NCI-H345 (cell line): ENCODE measurements around the gene CCDC127.
"Not testable (repeated sequence)": the region's sequence is repeated elsewhere in the genome, so short reads cannot be mapped to it uniquely, and the experiment has no call there.

Source experiments
- DNase-seq: peaks from one replicate; lab custom pipeline; 2025; lab: John Stamatoyannopoulos, UW

CCDC127 gene

GRCh38 chr5:233426-233825, 15.5 kb upstream of the CCDC127 start:
- not testable (repeated sequence) for DNase-seq

- DNase-seq, result no peak
Measured at GRCh38 chr5:231661-232060, 13.7 kb upstream of the CCDC127 start.

- no peak for DNase-seq
Measured at GRCh38 chr5:230711-231110, 12.8 kb upstream of the CCDC127 start.

GRCh38 chr5:228886-229285, 10.9 kb upstream of the CCDC127 start:
- DNase-seq, result no peak

- DNase-seq, result not testable (repeated sequence)
Measured at GRCh38 chr5:227375-227774, 9.4 kb upstream of the CCDC127 start.

- no peak for DNase-seq
Measured at GRCh38 chr5:225334-225733, 7.4 kb upstream of the CCDC127 start.

- no peak for DNase-seq
Measured at GRCh38 chr5:223791-224190, 5.8 kb upstream of the CCDC127 start.

- not testable (repeated sequence) for DNase-seq
Measured at GRCh38 chr5:222951-223715, 5.2 kb upstream of the CCDC127 start.

GRCh38 chr5:219991-220390, 2.0 kb upstream of the CCDC127 start:
- no peak for DNase-seq

- DNase-seq, result no peak
Measured at GRCh38 chr5:219460-219863, 1.5 kb upstream of the CCDC127 start.

GRCh38 chr5:218457-219291, 721 bp upstream of the CCDC127 start:
- DNase-seq, result peak; percentile 8

GRCh38 chr5:216076-216475, 1.9 kb downstream of the CCDC127 start:
- DNase-seq, result not testable (repeated sequence)

GRCh38 chr5:215256-215655, 2.7 kb downstream of the CCDC127 start:
- not testable (repeated sequence) for DNase-seq

- DNase-seq, result no peak
Measured at GRCh38 chr5:213803-214395, 4.1 kb downstream of the CCDC127 start.

GRCh38 chr5:208449-209114, 9.4 kb downstream of the CCDC127 start:
- no peak for DNase-seq

- no peak for DNase-seq
Measured at GRCh38 chr5:207599-207998, 10.4 kb downstream of the CCDC127 start.

- DNase-seq, result no peak
Measured at GRCh38 chr5:206927-207536, 10.9 kb downstream of the CCDC127 start.

GRCh38 chr5:206406-206805, 11.5 kb downstream of the CCDC127 start:
- no peak for DNase-seq

- DNase-seq, result no peak
Measured at GRCh38 chr5:204966-205670, 12.8 kb downstream of the CCDC127 start.

- no peak for DNase-seq
Measured at GRCh38 chr5:204462-204861, 13.5 kb downstream of the CCDC127 start.

GRCh38 chr5:204001-204400, 14.0 kb downstream of the CCDC127 start:
- DNase-seq, result no peak
